Adrenal gland (tissue), 5 donors: Measurements from ENCODE around the gene GLRX.

Source experiments
- POLR2A ChIP-seq, 2 donors: fragments of 450-650 bp; IDR thresholded peaks; one replicate each; pipeline ENCODE4 v1.6.1; 2017; ENCODE audit warnings: antibody characterized with exemption in 2 of 2, mild to moderate bottlenecking in 2 of 2, moderate library complexity in 1 of 2
- TF ChIP-seq, protein P1 (sequence below), 6 experiments: fragments of 450-650 bp in 4 of 6; fragments of 200-600 bp in 2 of 6; sonication (generic) in 1 of 6; IDR thresholded peaks; 1 replicate in 5 of 6; 2 replicates in 1 of 6; pipeline versions ENCODE4 v1.5.1 to v1.8.0; 2016 to 2021; ENCODE audit warnings: antibody characterized with exemption in 6 of 6, mild to moderate bottlenecking in 2 of 6, moderate library complexity in 1 of 6
- donor health status: DM: no; HTN: no; CAD: no.

GRCh38 chr5:95800553-95800952 is 22.0 kb downstream of the GLRX start:
- TF ChIP-seq, protein P1, sequence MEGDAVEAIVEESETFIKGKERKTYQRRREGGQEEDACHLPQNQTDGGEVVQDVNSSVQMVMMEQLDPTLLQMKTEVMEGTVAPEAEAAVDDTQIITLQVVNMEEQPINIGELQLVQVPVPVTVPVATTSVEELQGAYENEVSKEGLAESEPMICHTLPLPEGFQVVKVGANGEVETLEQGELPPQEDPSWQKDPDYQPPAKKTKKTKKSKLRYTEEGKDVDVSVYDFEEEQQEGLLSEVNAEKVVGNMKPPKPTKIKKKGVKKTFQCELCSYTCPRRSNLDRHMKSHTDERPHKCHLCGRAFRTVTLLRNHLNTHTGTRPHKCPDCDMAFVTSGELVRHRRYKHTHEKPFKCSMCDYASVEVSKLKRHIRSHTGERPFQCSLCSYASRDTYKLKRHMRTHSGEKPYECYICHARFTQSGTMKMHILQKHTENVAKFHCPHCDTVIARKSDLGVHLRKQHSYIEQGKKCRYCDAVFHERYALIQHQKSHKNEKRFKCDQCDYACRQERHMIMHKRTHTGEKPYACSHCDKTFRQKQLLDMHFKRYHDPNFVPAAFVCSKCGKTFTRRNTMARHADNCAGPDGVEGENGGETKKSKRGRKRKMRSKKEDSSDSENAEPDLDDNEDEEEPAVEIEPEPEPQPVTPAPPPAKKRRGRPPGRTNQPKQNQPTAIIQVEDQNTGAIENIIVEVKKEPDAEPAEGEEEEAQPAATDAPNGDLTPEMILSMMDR (IDR thresholded peaks at IDR 0.05): no peak
- TF ChIP-seq POLR2A (IDR thresholded peaks at IDR 0.05): no peak
